Measurements from ENCODE around the gene MTMR3. TPM values are rescaled to one million over a fixed set of nuclear protein-coding genes. Genes with fewer than 3 reads are reported as not detected.

The MTMR3 gene
- total and polyA plus RNA-seq, 5 experiments from 2014 or later = 13.4 to 68.7 (median 20.9) TPM

DNA sequence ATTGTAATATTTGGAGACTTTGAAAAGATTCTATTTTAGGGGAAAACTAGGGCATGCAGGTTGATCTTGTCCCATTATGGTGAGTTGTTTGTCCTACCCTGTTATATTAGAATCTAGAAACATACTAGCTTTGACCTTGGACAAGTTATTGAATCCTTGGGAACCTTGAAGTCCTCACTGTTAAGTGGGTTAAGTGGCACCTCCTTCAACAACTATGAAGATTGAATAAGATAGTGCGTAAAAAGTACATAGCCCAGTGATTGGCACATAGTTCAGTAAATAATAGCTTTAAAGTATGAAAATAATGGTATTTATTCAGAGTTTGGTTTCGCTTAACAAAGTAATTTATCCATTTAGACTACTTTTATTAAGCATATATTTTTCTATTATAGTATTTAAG is 51.6 kb downstream of the MTMR3 start:
- no peak for ATAC-seq
- Mint-ChIP-seq H3K4me3 (no peak overlapping the region), H3K27ac (no peak overlapping the region), H3K36me3 (peaks cover 0 to 12% (median 4%) of the 10 kb centered on the region in 3 donors), H3K27me3 (no peaks in the 10 kb centered on the region), H3K4me1 (peaks cover 13 to 61% (median 42%) of the 10 kb centered on the region in 4 donors), H3K9me3 (peaks cover 0 to 10% (median 0%) of the 10 kb centered on the region in 9 donors)
- POLR2A ChIA-PET = no interaction called here
- no peak for DNase-seq

GRCh38 chr22:29936186-29936585 is 53.2 kb downstream of the MTMR3 start:
- POLR2A ChIA-PET = no interaction called here
- no peak for ATAC-seq
- Mint-ChIP-seq H3K4me3 (no peak overlapping the region), H3K4me1 (peaks cover 14 to 56% (median 44%) of the 10 kb centered on the region in 4 donors), H3K27me3 (no peaks in the 10 kb centered on the region), H3K36me3 (peaks cover 8 to 22% (median 11%) of the 10 kb centered on the region in 3 donors), H3K27ac (peak overlapping the region in 1 of 10 donors; percentile 72), H3K9me3 (peaks cover 0 to 17% (median 2%) of the 10 kb centered on the region in 9 donors)
- no peak for DNase-seq

GRCh38 chr22:29937940-29938693 is 55.1 kb downstream of the MTMR3 start:
- Mint-ChIP-seq H3K9me3 (peaks cover 0 to 25% (median 2%) of the 10 kb centered on the region in 9 donors), H3K27me3 (no peaks in the 10 kb centered on the region), H3K36me3 (peaks cover 8 to 28% (median 12%) of the 10 kb centered on the region in 3 donors), H3K4me3 (no peak overlapping the region), H3K4me1 (peaks cover 13 to 55% (median 44%) of the 10 kb centered on the region in 4 donors), H3K27ac (peak overlapping the region in 2 of 10 donors; percentile 10 to 63)
- DNase-seq (no peak), ATAC-seq (no peak)
- POLR2A ChIA-PET = no interaction called here

GRCh38 chr22:29940526-29940925 is 57.6 kb downstream of the MTMR3 start:
- DNase-seq (no peak), ATAC-seq (no peak)
- POLR2A ChIA-PET = no interaction called here
- peaks cover 10 to 56% (median 49%) of the 10 kb centered on the region in 4 donors for H3K4me1 Mint-ChIP-seq
- no peaks in the 10 kb centered on the region for H3K27me3 Mint-ChIP-seq
- H3K36me3 Mint-ChIP-seq = peaks cover 8 to 30% (median 12%) of the 10 kb centered on the region in 3 donors
- no peak overlapping the region for H3K27ac Mint-ChIP-seq
- no peak overlapping the region for H3K4me3 Mint-ChIP-seq
- peaks cover 0 to 25% (median 2%) of the 10 kb centered on the region in 9 donors for H3K9me3 Mint-ChIP-seq

DNA sequence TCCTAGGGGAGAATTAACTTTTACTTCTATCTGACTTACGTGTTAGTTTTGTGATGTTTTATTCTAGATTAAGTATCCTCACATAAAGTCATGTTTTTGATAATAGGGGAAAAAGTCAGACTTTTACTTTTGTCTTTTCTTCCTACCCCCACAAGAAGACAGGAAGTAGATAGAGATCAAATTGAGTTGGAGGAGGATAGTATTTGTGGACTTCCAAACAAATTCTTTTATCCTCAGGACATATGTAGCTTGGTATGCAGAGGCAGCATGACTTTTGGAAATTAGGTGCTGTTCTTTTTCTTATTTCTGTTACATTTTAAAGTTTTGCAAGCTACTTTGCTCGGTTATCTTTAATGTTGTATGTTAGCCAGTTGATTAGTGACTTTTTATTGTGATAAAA is 61.4 kb downstream of the MTMR3 start:
- peaks cover 8 to 21% (median 12%) of the 10 kb centered on the region in 3 donors for H3K36me3 Mint-ChIP-seq
- peak overlapping the region in 7 of 10 donors; percentile 1 to 73 (median 35) for H3K4me3 Mint-ChIP-seq
- H3K27ac Mint-ChIP-seq = no peak overlapping the region
- ATAC-seq = no peak
- no peak for DNase-seq
- H3K9me3 Mint-ChIP-seq = peaks cover 0 to 25% (median 2%) of the 10 kb centered on the region in 9 donors
- peaks cover 22 to 66% (median 64%) of the 10 kb centered on the region in 4 donors for H3K4me1 Mint-ChIP-seq
- H3K27me3 Mint-ChIP-seq = no peaks in the 10 kb centered on the region
- POLR2A ChIA-PET = no interaction called here

DNA sequence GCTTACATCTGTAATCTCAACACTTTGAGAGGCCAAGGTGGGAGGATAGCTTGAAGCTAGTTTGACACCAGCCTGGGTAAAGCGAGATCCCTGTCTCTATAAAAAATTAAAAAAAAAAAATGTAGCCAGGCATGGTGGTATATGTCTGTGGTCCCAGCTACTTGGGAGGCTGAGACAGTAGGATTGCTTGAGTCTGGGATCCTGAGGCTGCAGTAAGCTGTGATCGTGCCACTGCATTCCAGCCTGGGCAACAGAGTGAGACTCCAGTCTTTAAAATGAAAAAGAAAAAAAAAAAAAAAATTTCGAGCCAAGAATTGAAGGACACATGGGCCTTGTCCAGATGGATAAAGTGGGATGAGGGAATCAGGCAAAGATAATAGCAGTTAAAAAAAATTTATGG is 62.5 kb downstream of the MTMR3 start:
- Mint-ChIP-seq H3K4me1 (peaks cover 20 to 70% (median 67%) of the 10 kb centered on the region in 4 donors), H3K9me3 (peaks cover 0 to 21% (median 2%) of the 10 kb centered on the region in 9 donors), H3K27ac (peak overlapping the region in 1 of 10 donors; percentile 26), H3K4me3 (no peak overlapping the region), H3K27me3 (no peaks in the 10 kb centered on the region), H3K36me3 (peaks cover 0 to 14% (median 9%) of the 10 kb centered on the region in 3 donors)
- no peak for ATAC-seq
- DNase-seq = no peak
- POLR2A ChIA-PET = no interaction called here

DNA sequence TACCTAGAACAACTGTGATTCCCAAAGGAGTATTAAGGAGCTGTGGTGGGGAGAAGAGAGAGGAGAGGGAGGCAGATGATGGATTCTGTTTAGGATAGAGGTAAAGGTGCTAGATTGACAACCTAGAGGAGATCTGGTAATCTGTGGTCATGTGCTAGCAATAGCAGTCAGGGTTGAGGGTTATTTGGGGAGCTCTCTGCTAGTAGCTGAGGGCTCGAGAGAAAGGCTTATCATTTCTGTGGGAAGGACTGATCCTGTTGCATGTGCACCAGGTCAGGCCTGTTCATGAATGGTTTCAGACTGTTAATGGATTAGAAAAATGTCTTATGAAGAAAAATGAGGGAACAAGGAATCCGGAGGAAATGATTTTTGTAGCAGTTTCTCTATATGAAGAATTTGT is 63.2 kb downstream of the MTMR3 start:
- no peak for ATAC-seq
- POLR2A ChIA-PET = no interaction called here
- Mint-ChIP-seq H3K9me3 (peaks cover 0 to 13% (median 2%) of the 10 kb centered on the region in 9 donors), H3K4me3 (no peak overlapping the region), H3K27ac (peak overlapping the region in 3 of 10 donors; percentile 2 to 72 (median 26)), H3K4me1 (peaks cover 20 to 74% (median 69%) of the 10 kb centered on the region in 4 donors), H3K27me3 (no peaks in the 10 kb centered on the region), H3K36me3 (peaks cover 0 to 8% (median under 1%) of the 10 kb centered on the region in 3 donors)
- DNase-seq = no peak

- no peak for DNase-seq
- Mint-ChIP-seq H3K36me3 (peaks cover 0 to 2% (median 0%) of the 10 kb centered on the region in 3 donors), H3K9me3 (peaks cover 0 to 4% (median 0%) of the 10 kb centered on the region in 9 donors), H3K4me1 (peaks cover 18 to 81% (median 72%) of the 10 kb centered on the region in 4 donors), H3K4me3 (no peak overlapping the region), H3K27me3 (no peaks in the 10 kb centered on the region), H3K27ac (peak overlapping the region in 3 of 10 donors; percentile 9 to 37 (median 36))
- no peak for ATAC-seq
- POLR2A ChIA-PET = no interaction called here
Observed at GRCh38 chr22:29947410-29948384, 64.7 kb downstream of the MTMR3 start.

DNA sequence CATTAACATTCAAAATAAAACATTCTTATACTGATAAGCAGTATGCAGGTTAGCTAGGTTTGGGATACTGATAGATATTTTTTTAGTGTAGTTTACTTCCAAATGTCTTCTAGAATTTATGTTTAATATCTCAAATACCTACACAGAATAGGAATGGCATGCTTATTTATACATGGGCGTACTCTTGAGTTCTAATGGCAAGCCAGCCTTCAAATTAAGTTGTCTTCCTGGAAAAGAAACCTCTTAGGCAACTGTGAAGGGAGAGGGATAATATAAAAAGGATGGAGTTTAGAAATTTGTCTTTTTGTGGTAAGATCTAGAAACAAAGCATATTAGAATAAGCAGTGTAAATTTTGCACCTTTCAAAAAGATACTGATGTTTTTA is 65.4 kb downstream of the MTMR3 start:
- POLR2A ChIA-PET = no interaction called here
- peaks cover 0 to 1% (median 0%) of the 10 kb centered on the region in 9 donors for H3K9me3 Mint-ChIP-seq
- peaks cover 19 to 84% (median 69%) of the 10 kb centered on the region in 4 donors for H3K4me1 Mint-ChIP-seq
- H3K36me3 Mint-ChIP-seq = peaks cover 0 to 1% (median 0%) of the 10 kb centered on the region in 3 donors
- H3K27me3 Mint-ChIP-seq = no peaks in the 10 kb centered on the region
- no peak for ATAC-seq
- no peak overlapping the region for H3K4me3 Mint-ChIP-seq
- H3K27ac Mint-ChIP-seq = peak overlapping the region in 1 of 10 donors; percentile 18
- DNase-seq = no peak

DNA sequence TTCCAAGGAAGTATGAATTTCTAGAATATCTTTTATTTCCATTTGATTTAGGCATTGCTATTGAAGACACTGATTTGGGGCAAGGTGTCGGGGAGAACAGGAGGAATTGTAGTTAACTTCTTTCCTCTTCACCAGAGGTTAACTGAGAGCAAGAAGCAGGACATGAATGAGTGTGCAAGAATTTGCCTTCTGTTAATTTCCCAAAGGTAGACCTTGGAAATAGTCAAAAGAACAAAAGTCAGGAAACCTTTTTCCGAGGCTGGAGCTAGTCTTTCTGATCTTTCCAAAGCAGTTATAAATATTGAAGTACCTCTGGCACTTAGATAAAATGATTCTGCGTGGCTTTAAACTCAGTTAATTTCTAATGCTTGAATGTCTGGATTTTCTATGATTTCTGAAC is 66.9 kb downstream of the MTMR3 start:
- H3K27ac Mint-ChIP-seq = peak overlapping the region in 1 of 10 donors; percentile 68
- H3K9me3 Mint-ChIP-seq = no peaks in the 10 kb centered on the region
- H3K4me1 Mint-ChIP-seq = peaks cover 19 to 77% (median 66%) of the 10 kb centered on the region in 4 donors
- POLR2A ChIA-PET = interaction anchor here (0.6 to 1.2 kb wide), 2 partner anchors 15 to 226 kb away, joined by 5 to 9 read pairs; no protein-coding TSS in a partner anchor
- peak overlapping the region in 1 of 10 donors; percentile 4 for H3K4me3 Mint-ChIP-seq
- ATAC-seq = no peak
- no peak for DNase-seq
- H3K27me3 Mint-ChIP-seq = no peaks in the 10 kb centered on the region
- H3K36me3 Mint-ChIP-seq = peaks cover 0 to under 1% (median 0%) of the 10 kb centered on the region in 3 donors

- H3K4me1 Mint-ChIP-seq = peaks cover 11 to 77% (median 60%) of the 10 kb centered on the region in 4 donors
- ATAC-seq = no peak
- no peaks in the 10 kb centered on the region for H3K27me3 Mint-ChIP-seq
- H3K27ac Mint-ChIP-seq = no peak overlapping the region
- no peak for DNase-seq
- H3K36me3 Mint-ChIP-seq = peaks cover 0 to 7% (median 0%) of the 10 kb centered on the region in 3 donors
- H3K9me3 Mint-ChIP-seq = no peaks in the 10 kb centered on the region
- POLR2A ChIA-PET = interaction anchor here (0.7 kb wide), 1 partner anchor 166 kb away, joined by 3 read pairs; no protein-coding TSS in a partner anchor
- peak overlapping the region in 1 of 10 donors; percentile 14 for H3K4me3 Mint-ChIP-seq
Observed at GRCh38 chr22:29951791-29952413, 68.9 kb downstream of the MTMR3 start.
